GM12891 (cell line): ENCODE measurements around the gene STOML2.

Experiments used
- PAX5 ChIP-seq: IDR thresholded peaks from 2 replicates; pipeline ENCODE4 v1.6.1; 2011; ENCODE audit warnings: low read length, moderate library complexity, mild to moderate bottlenecking; ENCODE audit not compliant: insufficient read depth, severe bottlenecking
- POLR2A ChIP-seq: IDR thresholded peaks from 2 replicates; pipeline ENCODE4 v1.6.1; 2011; ENCODE audit warnings: low read depth, low read length, control low read depth
- POLR2AphosphoS5 ChIP-seq: IDR thresholded peaks from 2 replicates; pipeline ENCODE4 v1.6.1; 2011; ENCODE audit warnings: low read depth, low read length, control low read depth
- TAF1 ChIP-seq: IDR thresholded peaks from 2 replicates; pipeline ENCODE4 v1.6.1; 2011; ENCODE audit warnings: low read depth, low read length, control low read depth

GRCh38 chr9:35136866-35137265 lies 33.9 kb upstream of the STOML2 start:
- no peak for TF ChIP-seq POLR2AphosphoS5
- no peak for TF ChIP-seq POLR2A
- TF ChIP-seq TAF1: no peak
- no peak for TF ChIP-seq PAX5
